Suprapubic skin (tissue), 4 donors: ENCODE data around the gene PLA2G2F. TPM values are rescaled to one million over a fixed set of nuclear protein-coding genes. Genes with fewer than 3 reads are reported as not detected.
A peak's percentile ranks its signal among the peaks of the same experiment; 100 is the strongest.

Experiments
- DNase-seq, 2 donors: peaks; one replicate each; pipeline ENCODE4 v3.0.0-alpha.2; 2019; ENCODE audit warnings: low spot score in 2 of 2
- H3K27ac ChIP-seq: fragments of 200-600 bp; sonication (generic); one replicate; pipeline ENCODE4 v1.5.1; 2019
- H3K27me3 ChIP-seq: fragments of 200-600 bp; sonication (generic); one replicate; pipeline ENCODE4 v1.5.1; 2019
- H3K36me3 ChIP-seq: fragments of 200-600 bp; sonication (generic); one replicate; pipeline ENCODE4 v1.5.1; 2019
- H3K4me1 ChIP-seq: fragments of 200-600 bp; sonication (generic); one replicate; pipeline ENCODE4 v1.5.1; 2019
- H3K4me3 ChIP-seq: fragments of 200-600 bp; sonication (generic); one replicate; pipeline ENCODE4 v1.5.1; 2019; ENCODE audit warnings: mild to moderate bottlenecking
- H3K9me3 ChIP-seq: fragments of 200-600 bp; sonication (generic); one replicate; pipeline ENCODE4 v1.5.1; 2019
- EP300 ChIP-seq: sonication (generic); formaldehyde crosslinking; IDR thresholded peaks from one replicate; pipeline ENCODE4 v1.6.1; 2017; ENCODE audit warnings: antibody characterized with exemption
- POLR2A ChIP-seq, 2 donors: fragments of 450-650 bp; IDR thresholded peaks; one replicate each; pipeline ENCODE4 v1.6.1; 2017; ENCODE audit warnings: antibody characterized with exemption in 2 of 2, mild to moderate bottlenecking in 2 of 2, moderate library complexity in 2 of 2
- POLR2AphosphoS5 ChIP-seq, 3 donors: sonication (generic); formaldehyde crosslinking; IDR thresholded peaks; one replicate each; pipeline ENCODE4 v1.6.1; 2017; ENCODE audit warnings: antibody characterized with exemption in 3 of 3
- WGBS: methylation state at CpG from one replicate; pipeline ENCODE4 v1.1.5; 2018; 5-methylcytosine and 5-hydroxymethylcytosine counted together
- total RNA-seq, 4 donors: library from RNA; depleted of rRNA; stranded (reverse); fragments of >200 nt; gene quantifications; one replicate each; pipeline ENCODE4 v1.1.0, GENCODE V29; 2016
- TF ChIP-seq, protein P1 (sequence below), 2 donors: fragments of 200-600 bp in 1 of 2; fragments of 450-650 bp in 1 of 2; sonication (generic) in 1 of 2; IDR thresholded peaks; one replicate each; pipeline ENCODE4 v1.5.1; 2016 to 2019; ENCODE audit warnings: antibody characterized with exemption in 2 of 2, mild to moderate bottlenecking in 1 of 2, moderate library complexity in 1 of 2

PLA2G2F gene
- total RNA-seq, 4 donors from 2014 or later: 11.9 to 33.8 (median 16.7) TPM

DNA sequence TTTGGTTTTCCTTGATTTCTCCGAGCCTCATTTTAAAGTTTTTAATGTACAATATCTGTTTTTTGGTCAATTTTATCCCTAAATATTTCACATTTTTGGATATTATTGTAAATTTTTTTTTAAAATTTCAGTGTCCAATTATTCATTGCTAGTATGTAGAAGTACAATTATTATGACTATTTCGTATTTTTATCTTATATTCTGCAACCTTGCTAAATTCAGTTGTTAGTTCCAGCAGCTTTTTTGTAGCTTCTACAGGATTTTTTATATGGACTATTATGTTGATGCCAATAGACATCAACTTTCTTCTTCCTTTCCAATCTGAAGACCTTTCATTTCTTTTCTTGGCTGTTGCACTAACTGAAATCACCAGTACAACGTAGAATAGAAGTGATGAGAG lies 4.1 kb upstream of the PLA2G2F start:
- H3K27ac ChIP-seq: no peak overlapping the region
- H3K4me3 ChIP-seq: no peak overlapping the region
- WGBS: 94% methylated on average over 3 of the region's 3 CpGs
- DNase-seq: no peak
- peaks cover 15% of the 10 kb centered on the region for H3K4me1 ChIP-seq
- H3K27me3 ChIP-seq: no peaks in the 10 kb centered on the region
- no peaks in the 10 kb centered on the region for H3K9me3 ChIP-seq
- H3K36me3 ChIP-seq: no peaks in the 10 kb centered on the region
- no peak for TF ChIP-seq EP300
- no peak for TF ChIP-seq POLR2AphosphoS5 (IDR thresholded peaks at IDR 0.05)
- TF ChIP-seq, protein P1, sequence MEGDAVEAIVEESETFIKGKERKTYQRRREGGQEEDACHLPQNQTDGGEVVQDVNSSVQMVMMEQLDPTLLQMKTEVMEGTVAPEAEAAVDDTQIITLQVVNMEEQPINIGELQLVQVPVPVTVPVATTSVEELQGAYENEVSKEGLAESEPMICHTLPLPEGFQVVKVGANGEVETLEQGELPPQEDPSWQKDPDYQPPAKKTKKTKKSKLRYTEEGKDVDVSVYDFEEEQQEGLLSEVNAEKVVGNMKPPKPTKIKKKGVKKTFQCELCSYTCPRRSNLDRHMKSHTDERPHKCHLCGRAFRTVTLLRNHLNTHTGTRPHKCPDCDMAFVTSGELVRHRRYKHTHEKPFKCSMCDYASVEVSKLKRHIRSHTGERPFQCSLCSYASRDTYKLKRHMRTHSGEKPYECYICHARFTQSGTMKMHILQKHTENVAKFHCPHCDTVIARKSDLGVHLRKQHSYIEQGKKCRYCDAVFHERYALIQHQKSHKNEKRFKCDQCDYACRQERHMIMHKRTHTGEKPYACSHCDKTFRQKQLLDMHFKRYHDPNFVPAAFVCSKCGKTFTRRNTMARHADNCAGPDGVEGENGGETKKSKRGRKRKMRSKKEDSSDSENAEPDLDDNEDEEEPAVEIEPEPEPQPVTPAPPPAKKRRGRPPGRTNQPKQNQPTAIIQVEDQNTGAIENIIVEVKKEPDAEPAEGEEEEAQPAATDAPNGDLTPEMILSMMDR (IDR thresholded peaks at IDR 0.05): no peak
- TF ChIP-seq POLR2A (IDR thresholded peaks at IDR 0.05): no peak

DNA sequence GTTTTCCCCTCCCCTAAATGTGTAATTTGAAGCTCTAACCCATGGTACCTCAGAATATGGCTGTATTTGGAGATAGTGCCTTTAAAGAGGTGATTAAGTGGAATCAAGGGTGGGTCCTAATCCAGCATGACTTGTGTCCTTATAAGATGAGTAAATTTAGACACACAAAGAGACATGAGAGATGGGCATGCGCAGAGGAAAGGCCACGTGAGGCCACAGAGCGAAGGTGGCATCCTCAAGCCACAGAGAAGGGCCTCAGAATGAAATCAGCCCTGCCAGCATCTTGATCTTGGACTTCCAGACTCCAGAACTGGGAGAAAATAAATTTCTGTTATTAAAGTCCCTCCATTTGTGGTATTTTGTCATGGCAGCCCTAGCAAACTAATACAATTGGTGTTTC lies 2.9 kb upstream of the PLA2G2F start:
- H3K4me1 ChIP-seq: peaks cover 15% of the 10 kb centered on the region
- H3K9me3 ChIP-seq: no peaks in the 10 kb centered on the region
- peak in 1 of 2 donors; percentile 32 for DNase-seq
- H3K27me3 ChIP-seq: no peaks in the 10 kb centered on the region
- no peak overlapping the region for H3K27ac ChIP-seq
- TF ChIP-seq POLR2A (IDR thresholded peaks at IDR 0.05): no peak
- no peak for TF ChIP-seq EP300
- TF ChIP-seq, protein P1 (IDR thresholded peaks at IDR 0.05): no peak
- no peak overlapping the region for H3K4me3 ChIP-seq
- no peaks in the 10 kb centered on the region for H3K36me3 ChIP-seq
- 94% methylated on average over 3 of the region's 3 CpGs for WGBS

DNA sequence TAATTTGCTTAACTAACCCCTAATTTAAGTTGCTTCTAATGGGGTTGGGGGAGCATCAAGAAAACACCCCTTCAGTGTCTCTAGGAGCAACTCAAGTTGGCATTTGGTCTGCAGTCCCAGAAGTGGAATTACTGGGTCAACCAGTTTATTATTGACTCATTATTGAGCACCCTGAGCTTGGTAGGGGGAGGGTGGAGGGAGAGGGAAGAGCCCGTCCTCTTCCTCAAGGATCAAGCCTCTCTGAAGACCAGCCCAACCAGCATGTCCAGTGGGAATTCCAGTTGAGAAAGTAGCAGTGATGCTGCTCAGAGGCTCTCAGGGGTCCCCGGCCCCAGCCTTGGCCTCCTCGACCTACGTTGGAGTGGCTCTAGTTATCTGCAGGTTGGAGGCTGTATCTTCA lies 2.1 kb upstream of the PLA2G2F start:
- no peak overlapping the region for H3K4me3 ChIP-seq
- peak overlapping the region; percentile 35 for H3K27ac ChIP-seq
- whole genome bisulfite sequencing: 86% methylated on average over 4 of the region's 4 CpGs
- TF ChIP-seq, protein P1 (IDR thresholded peaks at IDR 0.05): no peak
- TF ChIP-seq POLR2A (IDR thresholded peaks at IDR 0.05) (no peak), EP300 (no peak), POLR2AphosphoS5 (IDR thresholded peaks at IDR 0.05) (no peak)
- H3K36me3 ChIP-seq: no peaks in the 10 kb centered on the region
- peak; percentile 33 to 65 for DNase-seq
- no peaks in the 10 kb centered on the region for H3K27me3 ChIP-seq
- H3K9me3 ChIP-seq: no peaks in the 10 kb centered on the region
- peaks cover 15% of the 10 kb centered on the region for H3K4me1 ChIP-seq

DNA sequence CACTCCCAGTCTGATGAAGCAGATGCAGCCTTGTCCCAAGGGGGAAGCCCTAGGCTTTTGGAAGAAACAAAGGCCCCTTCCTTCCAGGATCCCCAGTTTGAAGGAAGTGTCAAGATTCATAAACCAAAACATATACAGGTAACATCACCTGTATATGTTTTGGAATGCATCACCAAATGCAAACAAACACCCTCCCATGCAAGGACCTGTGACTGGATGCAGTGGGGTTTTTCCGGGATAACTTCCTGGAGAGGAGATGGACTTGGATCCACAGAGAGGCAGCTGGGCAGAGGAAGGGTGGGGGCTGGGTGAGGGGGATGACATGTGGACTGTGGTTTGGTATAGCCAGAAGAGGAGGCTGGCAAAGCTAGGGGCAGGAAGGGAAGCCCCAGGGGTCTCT lies 1.5 kb upstream of the PLA2G2F start:
- WGBS: 73% methylated on average over 1 of the region's 1 CpG
- TF ChIP-seq, protein P1 (IDR thresholded peaks at IDR 0.05): no peak
- no peak for TF ChIP-seq POLR2A (IDR thresholded peaks at IDR 0.05)
- TF ChIP-seq POLR2AphosphoS5 (IDR thresholded peaks at IDR 0.05): no peak
- TF ChIP-seq EP300: no peak
- H3K9me3 ChIP-seq: no peaks in the 10 kb centered on the region
- no peaks in the 10 kb centered on the region for H3K27me3 ChIP-seq
- peaks cover 15% of the 10 kb centered on the region for H3K4me1 ChIP-seq
- no peaks in the 10 kb centered on the region for H3K36me3 ChIP-seq
- peak overlapping the region; percentile 35 for H3K27ac ChIP-seq
- H3K4me3 ChIP-seq: no peak overlapping the region
- peak; percentile 11 to 35 for DNase-seq

DNA sequence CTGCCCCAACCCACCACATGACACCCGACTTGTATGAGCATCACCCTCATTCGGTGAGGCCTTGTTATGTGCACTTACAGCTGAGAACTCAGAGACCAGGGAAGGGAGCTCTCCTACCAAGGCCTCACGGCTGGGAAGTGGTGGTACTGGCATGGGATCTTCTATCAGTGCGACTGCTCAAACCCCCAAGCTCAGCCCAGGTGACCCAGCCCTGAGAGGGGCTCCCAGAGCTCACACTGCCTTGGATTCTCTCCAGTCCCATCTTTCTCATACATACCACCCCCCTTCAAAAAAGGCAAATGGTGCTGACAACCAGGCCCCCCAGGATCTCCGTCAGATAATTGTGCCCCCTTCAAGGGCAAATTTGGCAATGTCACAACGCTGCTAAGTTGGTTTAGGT lies 777 bp upstream of the PLA2G2F start:
- Histone ChIP-seq H3K27ac (no peak overlapping the region), H3K36me3 (no peaks in the 10 kb centered on the region), H3K9me3 (no peaks in the 10 kb centered on the region), H3K4me3 (no peak overlapping the region), H3K27me3 (no peaks in the 10 kb centered on the region), H3K4me1 (peaks cover 15% of the 10 kb centered on the region)
- TF ChIP-seq POLR2AphosphoS5 (IDR thresholded peaks at IDR 0.05): no peak
- TF ChIP-seq POLR2A (IDR thresholded peaks at IDR 0.05): no peak
- no peak for TF ChIP-seq EP300
- TF ChIP-seq, protein P1 (IDR thresholded peaks at IDR 0.05): no peak
- DNase-seq: peak; percentile 35 to 58
- WGBS: 83% methylated on average over 5 of the region's 6 CpGs
